ENCODE measurements around the gene KCTD13.
"Not testable (repeated sequence)": the region's sequence is repeated elsewhere in the genome, so short reads cannot be mapped to it uniquely, and the experiment has no call there.

The KCTD13 gene, protein sequence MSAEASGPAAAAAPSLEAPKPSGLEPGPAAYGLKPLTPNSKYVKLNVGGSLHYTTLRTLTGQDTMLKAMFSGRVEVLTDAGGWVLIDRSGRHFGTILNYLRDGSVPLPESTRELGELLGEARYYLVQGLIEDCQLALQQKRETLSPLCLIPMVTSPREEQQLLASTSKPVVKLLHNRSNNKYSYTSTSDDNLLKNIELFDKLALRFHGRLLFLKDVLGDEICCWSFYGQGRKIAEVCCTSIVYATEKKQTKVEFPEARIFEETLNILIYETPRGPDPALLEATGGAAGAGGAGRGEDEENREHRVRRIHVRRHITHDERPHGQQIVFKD

DNA sequence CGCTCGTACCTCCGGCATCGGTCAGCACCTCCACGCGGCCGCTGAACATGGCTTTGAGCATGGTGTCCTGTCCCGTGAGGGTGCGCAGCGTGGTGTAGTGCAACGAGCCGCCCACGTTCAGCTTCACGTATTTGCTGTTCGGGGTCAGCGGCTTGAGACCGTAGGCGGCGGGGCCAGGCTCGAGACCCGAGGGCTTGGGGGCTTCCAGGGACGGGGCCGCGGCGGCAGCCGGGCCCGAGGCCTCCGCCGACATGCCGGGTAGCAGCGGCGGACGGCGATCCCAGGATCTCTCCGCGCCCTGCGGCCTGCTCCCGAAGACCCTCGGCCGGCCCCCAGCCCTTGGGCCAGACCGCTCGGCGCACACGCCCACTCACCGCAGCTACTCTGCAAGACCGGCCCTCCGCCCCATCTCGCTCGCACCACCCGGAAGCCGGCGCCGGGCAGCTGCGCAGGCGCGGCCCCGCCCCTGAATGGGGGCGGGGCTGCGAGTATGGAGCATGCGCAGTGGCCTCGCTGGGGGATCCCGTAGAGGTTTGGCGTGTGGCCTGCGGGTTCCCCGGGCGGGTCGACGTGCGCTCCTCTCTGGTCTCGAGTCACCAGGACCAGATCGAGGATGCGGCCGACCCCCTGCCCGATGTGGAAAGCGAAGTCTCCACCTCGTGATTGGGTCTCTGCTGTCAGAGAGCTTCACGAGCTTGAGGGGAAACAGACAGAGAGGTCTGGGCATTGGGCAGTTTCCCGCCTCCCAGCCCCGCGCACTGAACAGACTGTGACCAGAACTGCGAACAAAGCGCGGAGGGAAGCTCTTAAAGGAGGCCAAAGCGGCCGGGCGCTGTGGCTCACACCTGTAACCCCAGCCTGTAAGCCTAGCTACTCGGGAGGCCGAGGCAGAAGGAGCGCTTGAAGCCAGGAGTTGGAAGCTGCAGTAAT is at the start of gene KCTD13:
KCTD13 (minus strand) TSS at position 446 of the 930 bp plus-strand sequence; CDS start at position 253, 193 bp downstream.
- peak; percentile 91 for DNase-seq

DNA sequence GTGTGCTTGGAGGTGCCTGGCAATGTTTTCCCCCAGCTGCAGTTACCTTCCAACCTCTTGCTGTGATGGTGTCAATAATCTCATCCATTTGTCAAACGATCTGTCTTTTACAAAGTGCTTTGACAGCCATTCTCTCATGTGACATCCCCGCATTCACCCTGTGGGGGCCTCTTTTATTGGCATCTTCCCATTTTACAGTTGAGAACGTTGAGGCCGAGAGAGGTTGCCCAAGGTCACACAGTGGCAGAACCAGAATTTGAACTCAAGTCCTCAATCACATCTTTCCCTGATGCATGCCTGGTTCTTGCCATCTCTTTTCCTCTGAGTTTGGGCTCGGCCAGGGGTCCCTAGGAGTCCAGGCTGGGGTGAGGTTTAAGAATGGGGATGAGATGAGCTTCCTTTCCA is 49.1 kb upstream of the KCTD13 start:
- DNase-seq: no peak

DNA sequence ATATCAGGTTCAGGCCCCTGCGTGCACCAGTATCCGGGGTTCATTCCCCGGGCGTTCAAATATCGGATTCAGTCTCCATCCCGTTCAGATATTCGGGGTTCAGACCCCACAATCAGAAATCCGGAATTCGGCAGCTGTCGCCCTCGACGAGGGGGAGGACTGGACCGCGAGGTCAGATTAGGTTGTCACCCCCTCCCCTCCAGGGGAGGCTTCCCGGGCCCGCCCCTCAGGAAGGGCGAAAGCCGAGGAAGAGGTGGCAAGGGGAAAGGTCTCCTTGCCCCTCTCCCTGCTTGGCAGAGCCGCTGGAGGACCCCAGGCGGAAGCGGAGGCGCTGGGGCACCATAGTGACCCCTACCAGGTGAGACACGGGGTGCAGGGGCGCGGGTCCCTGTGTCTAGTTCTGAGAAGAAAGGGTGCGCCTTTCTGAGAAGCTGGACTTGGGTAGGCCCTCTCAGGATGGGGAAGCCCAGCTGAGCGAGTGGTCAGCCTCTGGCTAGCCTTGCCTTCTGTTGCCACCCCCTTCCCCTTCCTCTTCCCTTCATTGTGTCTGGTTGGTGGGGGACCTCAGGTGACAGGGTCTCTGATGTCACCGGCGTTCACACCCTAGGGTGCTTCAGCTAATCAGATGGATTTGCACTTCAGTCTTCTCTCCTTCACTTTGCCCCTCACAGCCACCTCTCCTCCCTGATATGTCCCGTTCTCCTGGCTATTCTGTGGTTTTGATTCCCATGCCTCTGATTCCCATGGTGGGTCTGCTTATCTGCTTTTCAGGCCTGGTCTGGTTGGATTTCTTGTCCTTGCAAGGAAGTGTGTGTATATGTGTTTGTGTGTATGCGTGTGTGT is 48.5 kb upstream of the KCTD13 start:
- peak; percentile 33 for DNase-seq

DNA sequence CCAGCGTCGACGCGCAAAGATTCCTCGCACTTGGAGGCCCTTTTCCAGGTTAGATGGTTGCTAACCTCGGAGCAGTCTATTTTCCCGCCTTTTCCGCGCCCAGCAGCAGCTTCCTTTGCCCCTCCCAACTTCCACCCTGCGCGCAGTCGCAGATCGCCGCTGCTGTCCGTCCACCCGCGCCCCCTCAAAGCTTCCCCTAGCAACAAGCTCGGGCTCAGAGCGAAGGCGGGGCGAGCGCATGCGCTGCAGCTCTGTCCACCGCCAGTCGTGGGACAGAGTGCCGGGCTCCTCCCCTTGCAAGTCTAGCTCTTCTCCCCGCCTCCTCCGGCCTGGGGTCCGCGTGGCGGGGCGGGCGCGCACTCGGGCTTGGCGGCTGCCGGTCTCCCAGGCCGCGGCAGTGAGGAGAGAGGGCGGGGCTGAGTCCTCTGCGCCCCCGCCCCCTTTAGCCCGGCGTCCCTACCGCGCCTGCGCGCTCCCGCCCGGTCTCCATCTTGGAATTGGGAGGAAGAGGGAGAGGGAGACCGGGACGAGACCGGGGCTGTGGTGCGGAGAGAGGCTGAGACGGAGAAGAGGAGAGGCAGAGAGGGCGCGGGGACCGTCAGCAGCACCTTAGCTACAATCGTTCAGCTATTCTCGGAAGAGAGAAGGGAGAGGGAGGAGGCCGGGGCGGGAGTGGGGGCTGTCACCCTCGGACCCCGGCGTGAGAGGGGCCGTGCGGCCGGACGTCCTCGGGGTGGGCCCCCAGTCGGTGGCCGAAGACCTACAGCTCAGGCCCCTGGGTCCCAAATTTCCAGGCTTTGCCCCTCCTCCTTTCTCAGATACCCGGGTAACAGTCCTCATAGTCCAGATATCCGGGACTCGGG is 47.6 kb upstream of the KCTD13 start, which contains the start of gene TAOK2:
TAOK2 (plus strand) TSS at position 485 of the 863 bp plus-strand sequence. CDS start 3,905 bp downstream, outside the sequence.
- peak; percentile 99 for DNase-seq

DNA sequence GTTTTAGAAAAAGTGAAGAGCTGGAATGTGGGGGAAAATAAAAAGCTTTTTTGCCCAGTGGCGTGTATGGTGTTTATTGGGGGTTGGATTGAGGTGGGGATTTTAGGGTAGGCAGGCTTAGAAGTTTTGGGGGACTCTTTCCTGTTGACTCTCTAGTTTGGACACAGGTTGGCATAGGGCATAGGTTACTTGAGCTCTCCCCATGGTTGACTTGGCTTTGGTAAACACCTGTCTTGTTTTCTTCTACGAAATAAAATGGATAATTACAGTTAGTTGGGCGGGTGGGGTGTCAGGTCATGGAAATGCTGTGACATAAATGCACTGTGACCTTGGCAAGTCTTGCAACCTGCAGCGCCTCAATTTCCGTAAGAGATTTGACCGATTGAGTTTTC is 47.0 kb upstream of the KCTD13 start:
- no peak for DNase-seq

DNA sequence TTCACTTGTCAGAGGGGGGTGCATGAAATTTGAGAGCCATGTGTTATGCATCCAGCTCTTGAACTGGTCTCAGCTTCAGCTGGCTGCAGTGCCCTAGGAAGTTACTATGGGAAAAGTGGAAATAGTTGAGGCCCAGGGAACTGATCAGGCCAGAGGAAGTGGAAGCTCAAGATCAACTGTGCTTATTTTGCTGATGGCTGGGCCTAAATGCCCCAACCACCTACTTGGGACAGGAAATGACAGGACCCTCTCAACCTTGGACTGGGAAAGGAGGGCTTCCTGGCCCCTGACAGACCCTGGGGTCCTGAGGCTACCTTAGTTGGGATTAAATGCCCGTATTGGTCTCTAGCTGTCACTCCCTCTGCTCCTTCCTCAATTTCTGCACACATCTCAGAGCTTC is 46.5 kb upstream of the KCTD13 start:
- DNase-seq: no peak

DNA sequence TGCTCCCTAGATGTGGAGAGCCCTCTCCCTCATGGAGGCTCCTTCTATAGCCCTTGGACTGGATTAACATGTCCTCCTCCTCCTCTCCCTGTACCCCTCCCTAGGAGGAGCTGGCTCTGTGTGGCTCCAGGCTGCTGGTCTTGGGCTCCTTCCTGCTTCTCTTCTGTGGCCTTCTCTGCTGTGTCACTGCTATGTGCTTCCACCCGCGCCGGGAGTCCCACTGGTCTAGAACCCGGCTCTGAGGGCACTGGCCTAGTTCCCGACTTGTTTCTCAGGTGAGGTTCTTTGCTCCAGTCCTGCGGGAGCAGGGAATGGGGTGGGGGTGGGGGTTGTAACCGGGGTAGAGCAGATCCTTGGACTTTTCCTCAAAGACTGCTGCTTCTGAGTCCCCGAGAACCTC is 45.3 kb upstream of the KCTD13 start:
- no peak for DNase-seq

DNA sequence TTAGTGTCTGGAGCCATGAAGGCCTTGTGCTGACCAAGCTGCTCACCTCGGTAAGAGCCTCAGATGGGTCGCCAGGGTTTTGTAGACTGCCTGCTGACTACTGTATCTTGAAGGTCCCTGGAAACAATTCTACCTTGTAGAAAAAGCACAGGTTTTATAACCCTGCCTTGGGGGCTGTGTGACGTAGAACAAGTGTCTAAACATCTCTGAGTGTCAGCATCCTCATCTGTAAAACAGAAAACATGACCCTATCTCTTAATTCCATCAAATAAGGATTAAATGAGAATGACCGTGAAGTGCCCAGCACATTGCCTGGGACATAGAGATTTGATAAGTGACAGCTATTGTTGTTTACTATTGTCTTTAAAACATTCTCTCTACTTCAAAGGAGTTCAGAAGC is 42.2 kb upstream of the KCTD13 start:
- DNase-seq: no peak

DNA sequence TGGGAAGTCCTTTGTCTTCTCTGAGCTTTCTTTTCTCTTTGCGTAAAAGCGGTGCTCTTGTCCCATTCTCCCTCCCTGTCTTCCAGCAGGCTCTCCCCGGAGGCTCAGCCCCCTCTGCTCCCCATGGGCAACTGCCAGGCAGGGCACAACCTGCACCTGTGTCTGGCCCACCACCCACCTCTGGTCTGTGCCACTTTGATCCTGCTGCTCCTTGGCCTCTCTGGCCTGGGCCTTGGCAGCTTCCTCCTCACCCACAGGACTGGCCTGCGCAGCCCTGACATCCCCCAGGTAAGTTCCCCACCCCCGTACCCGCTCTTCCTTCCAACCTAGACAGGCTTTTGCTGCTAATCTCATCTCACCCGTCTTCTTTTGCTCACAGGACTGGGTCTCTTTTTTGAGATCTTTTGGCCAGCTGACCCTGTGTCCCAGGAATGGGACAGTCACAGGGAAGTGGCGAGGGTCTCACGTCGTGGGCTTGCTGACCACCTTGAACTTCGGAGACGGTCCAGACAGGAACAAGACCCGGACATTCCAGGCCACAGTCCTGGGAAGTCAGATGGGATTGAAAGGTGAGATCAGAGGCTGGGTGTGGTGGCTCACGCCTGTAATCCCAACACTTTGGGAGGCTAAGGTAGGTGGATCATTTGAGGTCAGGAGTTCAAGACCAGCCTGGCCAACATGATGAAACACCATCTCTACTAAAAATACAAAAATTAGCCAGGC is 37.2 kb upstream of the KCTD13 start:
- DNase-seq: no peak

DNA sequence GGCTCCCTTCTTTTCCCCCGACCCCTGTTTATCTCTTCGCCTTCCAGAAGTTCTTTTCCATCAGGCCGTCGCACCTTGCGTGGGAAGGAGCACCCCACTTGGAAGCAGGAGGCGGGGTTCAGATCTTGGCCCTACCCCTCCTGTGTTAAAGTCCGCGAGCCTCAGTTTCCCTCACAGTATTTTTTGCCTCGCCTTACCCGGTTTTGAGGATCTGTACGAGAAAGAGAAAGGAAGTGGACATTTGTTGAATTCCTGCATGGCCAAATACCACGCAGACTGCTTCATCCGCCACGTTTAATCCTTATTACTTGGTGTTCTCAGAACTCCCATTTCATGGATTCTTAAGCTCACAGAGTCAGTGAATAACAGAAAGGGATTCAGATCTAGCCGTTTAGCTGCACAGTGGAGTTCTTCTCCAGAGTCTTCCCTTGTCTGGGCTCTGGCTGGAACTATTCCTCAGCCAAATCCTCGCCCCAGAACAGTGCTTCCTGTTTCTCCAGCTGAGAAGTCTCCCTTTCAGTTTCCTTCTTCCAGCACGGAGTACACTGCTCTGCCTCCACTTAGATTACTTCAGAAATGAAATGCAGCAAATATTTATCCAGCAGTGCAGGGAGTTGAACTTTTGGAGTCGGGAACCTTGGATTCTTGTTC is 36.4 kb upstream of the KCTD13 start:
- DNase-seq: no peak

DNA sequence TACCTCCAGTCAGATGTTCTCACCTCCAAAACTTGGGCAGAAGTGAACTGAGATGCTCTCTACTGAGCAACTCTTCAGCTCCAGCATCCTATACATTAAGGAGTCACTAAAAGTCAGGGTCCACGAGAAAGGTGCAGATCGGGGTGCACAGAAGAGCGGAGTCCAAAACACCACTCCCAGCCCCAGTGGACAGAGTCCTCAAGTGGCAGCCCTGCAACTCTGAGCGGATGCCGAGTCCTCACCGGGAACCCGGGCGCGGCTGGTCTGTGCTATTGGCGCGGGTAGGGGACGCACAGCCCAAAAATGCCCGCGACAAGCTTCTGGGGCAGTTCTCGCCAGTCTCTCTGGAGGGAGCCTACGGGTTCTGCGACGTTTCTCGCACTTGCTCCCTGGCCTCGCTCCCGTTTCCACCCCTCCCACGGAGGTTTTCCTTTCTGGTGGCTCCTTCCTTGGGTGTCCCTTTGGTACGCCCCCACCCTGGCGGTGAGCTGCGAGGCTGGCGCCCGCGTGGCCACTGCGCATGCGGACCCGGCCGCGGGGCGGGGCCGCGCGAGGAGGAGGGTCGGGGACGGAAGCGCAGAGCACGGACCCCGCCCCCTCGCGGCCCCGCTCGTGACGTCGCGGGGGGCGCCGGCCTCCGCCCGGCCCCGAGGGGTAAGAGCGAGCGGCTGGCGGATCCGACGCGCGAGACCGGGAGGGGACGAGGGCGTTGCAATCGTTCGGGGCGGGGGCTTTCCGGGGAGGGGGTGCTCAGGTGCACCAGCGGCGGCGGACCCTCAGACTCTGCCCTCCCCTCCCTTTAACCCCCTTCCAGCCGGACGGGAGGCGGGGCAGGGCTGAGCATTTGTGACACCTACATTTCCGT is 35.7 kb upstream of the KCTD13 start, which contains the start of gene TMEM219:
TMEM219 (plus strand) TSS at position 601 of the 865 bp plus-strand sequence. CDS start 1,065 bp downstream, outside the sequence.
- DNase-seq: peak; percentile 97

DNA sequence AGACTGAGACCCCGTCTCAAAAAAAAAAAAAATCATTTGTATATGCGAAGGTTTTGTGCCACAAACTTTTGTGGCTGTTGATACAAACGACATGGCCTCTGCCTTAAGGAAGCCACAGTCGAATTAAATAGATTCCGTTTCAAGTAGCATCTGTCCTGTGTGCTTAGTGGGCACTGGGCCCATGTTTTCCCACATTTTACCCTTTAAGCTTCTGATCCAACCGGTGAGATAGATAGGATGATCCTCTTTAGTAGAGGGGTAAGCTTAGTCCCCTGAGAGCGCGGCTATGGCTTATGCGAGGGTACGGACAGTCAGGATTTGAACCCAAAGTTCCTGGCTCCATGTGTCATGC is 35.1 kb upstream of the KCTD13 start:
- no peak for DNase-seq

DNA sequence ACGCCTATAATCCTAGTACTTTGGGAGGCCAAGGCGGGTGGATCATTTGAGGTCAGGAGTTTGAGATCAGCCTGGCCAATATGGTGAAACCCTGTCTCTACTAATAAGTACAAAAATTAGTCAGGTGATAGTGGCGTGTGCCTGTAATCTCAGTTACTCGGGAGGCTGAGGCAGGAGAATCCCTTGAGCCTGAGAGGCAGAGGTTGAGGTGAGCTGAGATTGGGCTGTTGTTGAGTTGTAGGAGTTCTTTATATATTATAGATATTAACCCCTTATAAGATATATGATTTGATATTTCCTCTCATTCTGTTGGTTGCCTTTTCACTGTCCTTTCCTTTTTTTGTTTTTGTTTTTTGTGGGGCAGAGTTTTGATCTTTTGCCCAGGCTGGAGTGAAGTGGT is 33.8 kb upstream of the KCTD13 start:
- DNase-seq: not testable (repeated sequence)

DNA sequence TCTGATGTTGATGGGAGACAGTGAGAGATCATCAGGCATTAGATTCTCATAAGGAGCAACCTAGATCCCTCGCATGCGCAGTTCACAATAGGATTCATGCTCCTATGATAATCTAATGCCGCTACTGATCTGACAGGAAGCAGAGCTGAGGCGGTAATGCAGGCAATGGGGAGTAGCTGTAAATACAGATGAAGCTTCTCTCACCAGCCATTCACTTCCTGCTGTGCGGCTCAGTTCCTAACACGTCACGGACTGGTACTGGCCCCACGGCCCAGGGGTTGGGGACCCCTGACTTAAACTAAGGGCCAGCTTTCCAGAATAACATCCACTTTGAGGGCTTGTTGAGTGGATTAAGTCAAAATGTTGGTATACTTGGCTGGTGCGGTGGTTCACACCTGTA is 33.3 kb upstream of the KCTD13 start:
- no peak for DNase-seq

DNA sequence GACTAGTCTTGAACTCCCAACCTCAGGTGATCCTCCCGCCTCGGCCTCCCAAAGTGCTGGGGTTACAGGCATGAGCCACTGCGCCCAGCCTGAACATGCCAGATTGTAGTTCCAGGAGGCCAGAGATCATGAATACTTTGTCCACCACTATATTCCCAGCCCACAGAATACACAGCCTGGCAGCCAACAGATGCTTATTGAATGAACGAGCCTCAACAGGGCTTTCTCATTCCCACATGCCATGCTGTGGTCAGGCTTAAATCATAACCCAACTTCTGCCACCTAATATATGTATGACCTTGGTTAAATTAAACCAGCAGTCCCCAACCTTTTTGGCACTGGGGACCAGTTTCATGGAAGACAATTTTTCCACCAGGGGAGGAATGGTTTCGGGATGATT is 32.7 kb upstream of the KCTD13 start:
- no peak for DNase-seq

DNA sequence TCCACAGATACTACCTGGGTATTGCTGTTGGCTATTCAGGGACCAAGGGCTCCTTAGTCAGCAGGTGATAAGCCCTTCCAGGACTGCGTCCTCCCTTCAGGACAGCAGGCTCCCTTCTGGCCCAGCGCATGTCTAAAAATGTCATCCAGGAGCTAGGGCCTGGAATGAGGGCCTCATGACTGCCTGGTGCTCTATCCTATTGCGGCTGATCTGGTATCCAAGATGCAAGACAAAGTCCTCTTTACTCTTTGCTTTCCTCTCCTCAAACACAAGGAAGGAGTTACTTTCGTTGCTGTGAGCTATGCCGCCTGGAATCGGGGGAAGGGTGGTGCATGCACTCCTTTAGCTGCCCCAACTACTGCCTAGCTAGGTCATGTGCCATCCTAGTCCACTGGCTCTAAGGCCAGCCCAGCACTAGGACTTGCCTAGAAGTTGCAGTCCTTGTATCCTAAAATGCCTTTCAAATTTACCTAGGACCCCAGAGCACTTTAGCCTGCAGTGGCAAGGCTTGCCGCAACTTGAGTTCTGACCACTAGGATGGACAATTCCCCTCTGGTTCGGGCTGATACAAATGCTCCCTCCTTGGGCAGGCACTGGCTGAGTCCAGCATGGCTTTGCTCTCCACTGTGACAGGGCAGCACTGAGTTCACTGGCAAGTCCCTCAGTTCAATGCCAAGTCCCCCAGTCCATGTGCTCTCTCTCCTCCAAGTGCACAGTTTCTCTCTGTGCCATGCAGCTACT is 25.8 kb upstream of the KCTD13 start:
- no peak for DNase-seq

DNA sequence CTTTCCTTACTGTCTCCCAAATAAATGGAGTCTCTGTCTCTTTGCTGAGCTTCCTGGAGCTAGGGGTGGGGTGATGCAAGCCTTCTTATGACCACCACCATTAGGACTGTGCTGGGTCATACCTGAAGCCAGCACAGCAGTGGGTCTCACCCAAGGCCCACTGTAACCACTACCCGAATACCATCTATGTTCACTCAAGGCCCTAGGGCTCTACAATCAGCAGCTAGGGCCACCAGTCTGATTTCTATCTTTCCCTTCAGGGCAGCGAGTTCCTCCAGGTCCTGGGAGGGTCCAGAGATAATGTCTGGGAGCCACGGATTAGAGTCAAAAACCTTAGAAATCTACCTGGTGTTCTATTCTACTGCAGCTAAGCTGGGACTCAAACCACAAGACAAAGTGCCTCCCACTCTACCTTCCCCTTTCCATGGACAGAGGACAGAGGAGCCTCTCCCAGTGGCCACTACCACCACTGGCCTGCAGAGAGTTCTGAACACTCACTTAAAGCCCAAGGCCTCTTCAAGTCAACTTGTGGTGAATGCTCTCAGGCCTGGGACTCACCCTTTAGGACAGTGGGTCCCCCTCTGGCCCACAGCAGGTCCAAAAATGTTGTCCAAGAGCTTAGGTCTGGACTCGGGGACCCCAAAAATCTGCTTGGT is 24.9 kb upstream of the KCTD13 start:
- DNase-seq: no peak

DNA sequence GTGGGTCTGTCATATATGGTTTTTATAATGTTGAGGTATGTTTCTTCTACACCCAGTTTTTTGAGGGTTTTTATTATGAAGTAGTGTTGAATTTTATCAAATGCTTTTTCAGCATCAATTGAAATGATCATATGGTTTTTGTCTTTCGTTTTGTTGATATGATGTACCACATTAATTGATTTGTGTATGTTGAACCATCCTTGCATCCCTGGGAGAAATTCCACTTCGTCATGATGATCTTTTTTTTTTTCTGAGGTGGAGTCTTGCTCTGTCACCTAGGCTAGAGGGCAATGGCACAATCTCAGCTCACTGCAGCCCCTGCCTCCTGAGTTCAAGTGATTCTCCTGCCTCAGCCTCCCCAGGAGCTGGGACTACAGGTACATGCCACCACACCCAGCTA is 21.9 kb upstream of the KCTD13 start:
- no peak for DNase-seq

All from RPMI8226 (cell line).